Keratinocyte (primary cell): ENCODE results near the gene POLH.

ENCODE experiments used
- CTCF ChIP-seq, 3 experiments: IDR thresholded peaks in 1 of 3; conservative IDR thresholded peaks in 1 of 3; optimal IDR thresholded peaks in 1 of 3; 2 replicates in 2 of 3; 3 replicates in 1 of 3; pipeline versions ENCODE3 to v1.5.1; 2011; ENCODE audit warnings: low read length in 3 of 3, mild to moderate bottlenecking in 3 of 3, moderate library complexity in 2 of 3, control low read depth in 1 of 3, inconsistent platforms in 1 of 3; ENCODE audit not compliant: insufficient read depth in 2 of 3; ENCODE audit errors: extremely low read depth in 1 of 3
- EZH2 ChIP-seq: IDR thresholded peaks from one replicate; pipeline ENCODE4 v1.6.1; 2012; ENCODE audit warnings: inconsistent platforms, mild to moderate bottlenecking, low read length, moderate library complexity

- no peak for TF ChIP-seq CTCF (optimal IDR thresholded peaks at IDR 0.05 in 1 of 3, IDR thresholded peaks at IDR 0.05 in 1 of 3, conservative IDR thresholded peaks at IDR 0.05 in 1 of 3; ENCODE audit: extremely low read depth in 1 of 3, insufficient read depth in 2 of 3, low read length in 3 of 3)
- TF ChIP-seq EZH2: no peak
Observed at GRCh38 chr6:43657221-43657802, 81.3 kb downstream of the POLH start.
